SU-DHL-6 (cell line): ENCODE measurements around the gene SGCA.

Source experiments
- H2AFZ ChIP-seq: fragments of 200-600 bp; sonication (generic); 2 replicates; pipeline ENCODE4 v1.6.1; 2014; ENCODE audit warnings: low read depth, mild to moderate bottlenecking, moderate library complexity, mixed read lengths, antibody characterized with exemption, low read length; ENCODE audit not compliant: severe bottlenecking
- H3F3A ChIP-seq: fragments of 200-600 bp; shearing (Covaris generic); 2 replicates; pipeline ENCODE4 v1.6.0; 2016; ENCODE audit warnings: antibody characterized with exemption, mild to moderate bottlenecking; ENCODE audit not compliant: insufficient read depth
- H3K27ac ChIP-seq: fragments of 200-600 bp; sonication (generic); 2 replicates; pipeline ENCODE4 v1.5.1; 2016; ENCODE audit warnings: low read depth, mild to moderate bottlenecking, low read length, moderate library complexity, mixed read lengths
- H3K27me3 ChIP-seq: fragments of 200-600 bp; sonication (generic), shearing (Covaris generic); 2 replicates; pipeline ENCODE4 v1.6.0; 2014; ENCODE audit warnings: mild to moderate bottlenecking, low read length
- H3K36me3 ChIP-seq: fragments of 200-600 bp; sonication (generic); 2 replicates; pipeline ENCODE4 v1.6.1; 2014; ENCODE audit warnings: mild to moderate bottlenecking, low read length, mixed read lengths
- H3K4me2 ChIP-seq: fragments of 300-600, 200-600 bp; shearing (Covaris generic), sonication (generic); 2 replicates; pipeline ENCODE4 v1.6.0; 2014; ENCODE audit warnings: low read length, low read depth, mild to moderate bottlenecking; ENCODE audit not compliant: poor library complexity, severe bottlenecking
- H3K4me3 ChIP-seq: fragments of 200-600 bp; sonication (generic); 2 replicates; pipeline ENCODE4 v1.5.1; 2014; ENCODE audit warnings: antibody characterized with exemption, low read length, mild to moderate bottlenecking, mixed read lengths; ENCODE audit not compliant: insufficient read depth, poor library complexity, severe bottlenecking
- H3K79me2 ChIP-seq: fragments of 200-600 bp; sonication (generic); 2 replicates; pipeline ENCODE4 v1.6.1; 2014; ENCODE audit warnings: mild to moderate bottlenecking, low read length, moderate library complexity; ENCODE audit not compliant: insufficient read depth
- H3K9ac ChIP-seq: fragments of 200-600 bp; sonication (generic); 2 replicates; pipeline ENCODE4 v1.7.0; 2014; ENCODE audit warnings: mild to moderate bottlenecking, low read length
- H3K9me2 ChIP-seq: fragments of 200-600 bp; sonication (generic); replicated peaks from 2 replicates; pipeline ENCODE4 v1.6.1; 2014; ENCODE audit warnings: low read length; ENCODE audit not compliant: insufficient read depth
- H3K9me3 ChIP-seq: fragments of 200-600 bp; sonication (generic); 2 replicates; pipeline ENCODE4 v1.6.1; 2014; ENCODE audit warnings: low read length, mixed read lengths; ENCODE audit not compliant: insufficient read depth
- H4K20me1 ChIP-seq: fragments of 200-600 bp; sonication (generic); 2 replicates; pipeline ENCODE4 v1.6.1; 2014; ENCODE audit warnings: low read depth, mild to moderate bottlenecking, antibody characterized with exemption, low read length, moderate library complexity, mixed read lengths
- EZH2phosphoT487 ChIP-seq: fragments of 200-600 bp; sonication (generic), shearing (Covaris generic); conservative IDR thresholded peaks from 2 replicates; pipeline ENCODE4 v1.6.1; 2018; ENCODE audit warnings: mild to moderate bottlenecking, antibody characterized with exemption, low read length, moderate library complexity, mixed read lengths
- TF ChIP-seq, protein P1 (sequence below): fragments of 200-600 bp; sonication (generic); IDR thresholded peaks from one replicate; pipeline ENCODE4 v1.5.1; 2017; ENCODE audit warnings: antibody characterized with exemption, mild to moderate bottlenecking, low read length, moderate library complexity; ENCODE audit not compliant: insufficient read depth, poor library complexity, severe bottlenecking

SGCA gene

DNA sequence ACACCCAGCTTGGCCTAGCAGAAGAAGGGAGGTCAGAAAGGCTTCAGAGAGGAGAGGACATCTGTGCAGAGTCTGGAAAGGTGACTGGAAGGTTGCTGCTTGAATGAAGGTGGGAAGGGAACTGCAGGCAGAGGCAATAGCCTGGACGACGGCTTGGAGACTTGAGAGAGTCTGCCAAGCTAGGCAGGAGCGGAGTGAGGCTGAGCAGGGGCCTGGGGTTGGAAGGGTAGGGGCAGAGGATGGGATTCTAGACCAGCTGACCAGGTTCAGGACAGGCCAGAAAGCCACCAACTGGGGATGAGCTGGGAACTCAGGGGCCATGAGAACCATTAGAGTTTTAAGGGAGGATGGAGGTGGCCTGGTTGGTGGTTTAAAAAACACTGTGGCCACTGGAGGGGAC is 339 bp upstream of the SGCA start:
- Histone ChIP-seq H3K36me3 (no peaks in the 10 kb centered on the region), H3K4me3 (no peak overlapping the region), H3K27ac (no peak overlapping the region), H3K4me2 (no peak overlapping the region), H3F3A (no peaks in the 10 kb centered on the region), H3K9ac (no peak overlapping the region), H3K9me2 (no peaks in the 10 kb centered on the region), H3K27me3 (no peaks in the 10 kb centered on the region), H4K20me1 (no peaks in the 10 kb centered on the region), H2AFZ (no peak overlapping the region), H3K9me3 (no peaks in the 10 kb centered on the region), H3K79me2 (no peaks in the 10 kb centered on the region)
- TF ChIP-seq, protein P1, sequence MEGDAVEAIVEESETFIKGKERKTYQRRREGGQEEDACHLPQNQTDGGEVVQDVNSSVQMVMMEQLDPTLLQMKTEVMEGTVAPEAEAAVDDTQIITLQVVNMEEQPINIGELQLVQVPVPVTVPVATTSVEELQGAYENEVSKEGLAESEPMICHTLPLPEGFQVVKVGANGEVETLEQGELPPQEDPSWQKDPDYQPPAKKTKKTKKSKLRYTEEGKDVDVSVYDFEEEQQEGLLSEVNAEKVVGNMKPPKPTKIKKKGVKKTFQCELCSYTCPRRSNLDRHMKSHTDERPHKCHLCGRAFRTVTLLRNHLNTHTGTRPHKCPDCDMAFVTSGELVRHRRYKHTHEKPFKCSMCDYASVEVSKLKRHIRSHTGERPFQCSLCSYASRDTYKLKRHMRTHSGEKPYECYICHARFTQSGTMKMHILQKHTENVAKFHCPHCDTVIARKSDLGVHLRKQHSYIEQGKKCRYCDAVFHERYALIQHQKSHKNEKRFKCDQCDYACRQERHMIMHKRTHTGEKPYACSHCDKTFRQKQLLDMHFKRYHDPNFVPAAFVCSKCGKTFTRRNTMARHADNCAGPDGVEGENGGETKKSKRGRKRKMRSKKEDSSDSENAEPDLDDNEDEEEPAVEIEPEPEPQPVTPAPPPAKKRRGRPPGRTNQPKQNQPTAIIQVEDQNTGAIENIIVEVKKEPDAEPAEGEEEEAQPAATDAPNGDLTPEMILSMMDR: no peak
- no peak for TF ChIP-seq EZH2phosphoT487

DNA sequence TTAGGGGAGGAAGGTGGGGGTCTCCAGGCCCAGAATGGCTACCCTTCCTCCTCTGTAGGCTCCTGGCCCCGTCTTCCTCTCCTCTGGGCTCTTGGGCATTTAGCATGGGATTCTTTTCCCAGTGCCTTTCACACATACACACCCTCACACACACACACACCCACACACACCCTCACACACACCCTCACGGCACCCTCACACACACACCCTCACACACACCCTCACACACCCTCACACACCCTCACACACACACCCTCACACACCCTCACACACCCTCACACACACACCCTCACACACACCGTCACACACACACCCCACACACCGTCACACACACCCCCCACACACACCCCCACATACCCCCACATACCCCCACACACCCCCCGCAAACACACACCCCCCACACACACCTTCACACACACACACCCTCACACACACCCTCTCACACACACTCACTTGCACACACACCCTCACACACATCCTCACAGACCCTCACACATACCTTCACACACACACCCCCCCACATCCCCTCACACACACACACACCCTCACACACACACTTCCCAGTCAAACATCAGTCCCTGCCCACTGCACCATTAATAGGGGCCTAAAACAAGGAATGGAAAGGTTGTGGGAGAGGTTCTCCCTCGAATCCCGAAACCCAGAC is 845 bp downstream of the SGCA start:
- H3F3A ChIP-seq: no peaks in the 10 kb centered on the region
- no peaks in the 10 kb centered on the region for H3K9me3 ChIP-seq
- no peaks in the 10 kb centered on the region for H3K36me3 ChIP-seq
- H4K20me1 ChIP-seq: no peaks in the 10 kb centered on the region
- no peaks in the 10 kb centered on the region for H3K9me2 ChIP-seq
- H3K9ac ChIP-seq: no peak overlapping the region
- H3K27me3 ChIP-seq: no peaks in the 10 kb centered on the region
- no peak overlapping the region for H3K4me3 ChIP-seq
- TF ChIP-seq EZH2phosphoT487: no peak
- TF ChIP-seq, protein P1: no peak
- H2AFZ ChIP-seq: no peak overlapping the region
- no peak overlapping the region for H3K4me2 ChIP-seq
- H3K79me2 ChIP-seq: no peaks in the 10 kb centered on the region
- no peak overlapping the region for H3K27ac ChIP-seq

DNA sequence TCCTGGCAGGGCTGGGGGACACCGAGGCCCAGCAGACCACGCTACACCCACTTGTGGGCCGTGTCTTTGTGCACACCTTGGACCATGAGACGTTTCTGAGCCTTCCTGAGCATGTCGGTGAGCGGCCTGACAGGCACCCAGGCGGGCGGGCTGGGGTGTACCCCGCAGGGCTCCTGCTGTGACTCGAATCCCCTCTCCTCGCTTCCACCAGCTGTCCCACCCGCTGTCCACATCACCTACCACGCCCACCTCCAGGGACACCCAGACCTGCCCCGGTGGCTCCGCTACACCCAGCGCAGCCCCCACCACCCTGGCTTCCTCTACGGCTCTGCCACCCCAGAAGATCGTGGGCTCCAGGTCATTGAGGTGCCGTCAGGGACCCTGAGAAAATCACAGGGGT is 1.6 kb downstream of the SGCA start:
- Histone ChIP-seq H3K79me2 (no peaks in the 10 kb centered on the region), H3K4me3 (no peak overlapping the region), H3K27me3 (no peaks in the 10 kb centered on the region), H2AFZ (no peak overlapping the region), H3K9ac (no peak overlapping the region), H4K20me1 (no peaks in the 10 kb centered on the region), H3K27ac (no peak overlapping the region), H3K9me3 (no peaks in the 10 kb centered on the region), H3K36me3 (no peaks in the 10 kb centered on the region), H3K9me2 (no peaks in the 10 kb centered on the region), H3F3A (no peaks in the 10 kb centered on the region), H3K4me2 (no peak overlapping the region)
- no peak for TF ChIP-seq EZH2phosphoT487
- TF ChIP-seq, protein P1: no peak
